GM21619 (cell line): ENCODE measurements around the gene GATAD1.
"Not testable (repeated sequence)": the region's sequence is repeated elsewhere in the genome, so short reads cannot be mapped to it uniquely, and the experiment has no call there.

Source experiments
- ATAC-seq: cut with Tn5 transposase; IDR thresholded peaks from one replicate; pipeline ENCODE4 v1.9.1; 2021; ENCODE audit not compliant: unreplicated experiment

GATAD1 gene

DNA sequence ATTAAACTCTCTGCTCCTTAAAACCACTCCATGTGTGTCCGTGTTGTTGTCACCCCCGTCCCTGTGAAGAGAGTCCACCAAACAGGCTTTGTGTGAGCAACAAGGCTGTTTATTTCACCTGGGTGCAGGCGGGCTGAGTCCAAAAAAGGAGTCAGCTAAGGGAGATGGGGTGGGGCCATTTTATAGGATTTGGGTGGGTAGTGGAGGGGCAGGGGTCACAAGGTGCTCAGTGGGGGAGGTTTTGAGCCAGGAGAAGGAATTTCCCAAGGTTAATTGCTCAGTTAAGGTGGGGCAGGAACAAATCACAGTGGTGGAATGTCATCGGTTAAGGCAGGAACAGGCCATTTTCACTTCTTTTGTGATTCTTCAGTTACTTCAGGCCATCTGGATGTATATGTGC lies 31.9 kb downstream of the GATAD1 start:
- ATAC-seq: not testable (repeated sequence)

DNA sequence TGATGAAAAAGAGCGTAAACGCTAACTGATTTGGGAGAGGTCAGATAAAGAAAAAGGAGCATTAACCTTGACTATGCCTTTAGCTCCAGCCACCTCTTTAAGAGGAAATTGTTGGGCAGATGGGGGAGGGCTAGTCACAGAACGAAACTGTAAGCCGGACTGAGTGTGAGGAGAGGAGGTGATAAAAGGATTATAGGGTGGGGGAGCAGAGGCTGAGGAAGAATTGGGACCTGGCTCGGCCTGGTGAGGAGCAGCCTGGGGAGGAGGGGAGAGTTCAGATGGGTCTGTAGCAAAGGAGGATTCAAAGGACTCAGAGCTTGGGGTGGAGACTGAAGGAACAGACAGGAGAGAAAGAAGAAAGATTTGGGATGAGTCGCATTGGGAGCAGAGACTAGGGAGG lies 36.3 kb downstream of the GATAD1 start:
- ATAC-seq: not testable (repeated sequence)

DNA sequence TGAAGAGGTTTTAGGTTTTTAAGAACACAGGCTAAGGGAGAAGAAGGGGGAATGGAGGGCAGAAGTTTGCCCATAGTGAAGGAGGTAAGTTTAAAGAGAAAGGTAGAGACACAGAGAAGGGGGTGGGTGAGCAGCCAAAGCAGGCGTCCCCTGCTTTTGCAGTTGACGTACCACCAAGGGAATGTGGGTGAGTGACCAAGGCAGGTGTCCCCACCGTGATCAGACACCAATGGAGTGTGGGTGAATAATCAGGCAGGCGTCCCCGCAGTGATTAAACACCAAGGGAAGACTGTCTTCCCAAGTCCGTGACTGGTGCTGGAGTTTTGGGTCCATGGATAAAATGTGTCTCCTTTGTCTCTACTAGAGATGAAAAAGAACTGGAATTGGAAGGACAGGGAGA lies 36.9 kb downstream of the GATAD1 start:
- ATAC-seq: not testable (repeated sequence)

DNA sequence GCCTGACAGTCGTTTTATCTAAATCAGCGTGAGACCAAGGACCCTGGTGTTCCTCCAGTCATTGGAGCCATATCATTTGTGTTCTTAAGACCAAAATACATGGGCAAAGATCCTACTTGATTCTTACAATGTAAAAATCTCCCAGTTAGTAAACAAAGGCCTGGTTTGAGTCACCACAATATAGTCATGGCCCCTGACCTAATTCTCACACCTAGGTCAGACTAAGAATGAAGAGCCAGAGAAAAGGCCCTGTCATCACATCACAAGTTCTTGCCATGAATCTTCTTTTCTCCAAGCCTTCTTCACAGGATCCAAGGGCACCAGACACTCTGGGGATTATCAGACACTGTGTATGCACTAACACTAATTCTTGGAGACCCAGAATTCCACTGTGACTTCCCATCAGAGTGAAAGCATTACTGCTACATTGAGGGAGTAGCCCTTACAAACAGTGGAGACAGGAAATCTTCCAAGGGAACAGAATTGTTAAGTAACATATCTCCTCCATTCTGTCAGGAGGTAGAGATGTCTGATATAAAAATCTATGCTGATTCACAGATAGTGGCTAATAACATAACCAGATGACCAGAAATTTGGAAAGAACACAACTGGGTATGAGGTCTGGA lies 38.1 kb downstream of the GATAD1 start:
- ATAC-seq: no peak

DNA sequence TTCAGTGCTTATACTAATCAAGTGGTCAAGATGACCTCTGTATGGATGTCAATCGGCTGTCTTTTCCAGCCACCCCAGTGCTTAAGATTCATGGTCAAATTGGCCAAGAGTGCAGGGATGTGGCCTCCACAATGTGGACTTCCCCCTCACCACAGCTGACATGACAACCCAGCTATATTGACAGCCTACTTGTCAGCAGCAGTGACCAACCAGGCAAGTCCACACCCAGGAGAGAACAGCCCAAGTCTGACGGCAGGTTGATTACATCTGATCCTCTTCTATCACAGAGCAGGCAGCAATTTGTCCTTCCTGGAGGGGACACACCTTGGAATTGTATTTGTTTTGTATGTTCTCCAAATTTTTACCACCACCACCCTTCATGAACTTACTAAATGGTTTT lies 38.7 kb downstream of the GATAD1 start:
- no peak for ATAC-seq

DNA sequence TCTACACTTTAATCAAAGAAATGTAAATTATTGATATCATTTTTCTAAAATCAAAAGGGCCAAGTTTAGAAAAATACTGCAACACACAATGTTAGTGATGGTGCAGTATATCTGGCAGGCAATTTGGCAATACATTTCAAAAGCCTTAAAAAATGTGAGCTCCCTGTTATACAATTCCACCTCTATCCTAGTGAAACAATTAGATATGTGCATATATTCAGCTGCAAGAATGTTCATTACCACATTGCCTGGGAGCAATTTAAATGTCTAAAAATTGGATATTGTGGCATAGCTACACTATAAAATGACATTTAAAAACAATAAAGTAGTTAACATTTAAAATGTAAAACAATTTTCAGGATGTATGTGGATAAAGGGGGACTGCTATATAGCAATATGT lies 40.5 kb downstream of the GATAD1 start:
- ATAC-seq: no peak

DNA sequence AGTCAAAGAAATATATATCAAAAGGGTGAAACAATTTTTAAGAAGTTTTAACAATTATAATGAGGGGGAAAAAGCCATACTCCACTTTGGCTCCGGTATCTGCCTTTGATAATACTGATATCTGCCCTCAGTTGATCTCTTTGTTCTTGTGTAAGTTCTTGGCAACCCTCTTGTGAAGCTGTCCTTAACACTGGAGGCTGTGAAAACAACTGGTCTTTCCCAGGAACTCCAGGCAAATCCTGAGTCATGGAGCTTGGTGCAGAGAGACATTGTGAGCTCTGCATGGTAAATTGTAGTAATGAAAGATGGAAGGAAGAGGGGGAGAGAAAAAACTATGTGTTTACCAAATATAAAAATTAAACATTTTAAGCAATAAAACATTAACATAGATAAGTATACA lies 42.4 kb downstream of the GATAD1 start:
- no peak for ATAC-seq

DNA sequence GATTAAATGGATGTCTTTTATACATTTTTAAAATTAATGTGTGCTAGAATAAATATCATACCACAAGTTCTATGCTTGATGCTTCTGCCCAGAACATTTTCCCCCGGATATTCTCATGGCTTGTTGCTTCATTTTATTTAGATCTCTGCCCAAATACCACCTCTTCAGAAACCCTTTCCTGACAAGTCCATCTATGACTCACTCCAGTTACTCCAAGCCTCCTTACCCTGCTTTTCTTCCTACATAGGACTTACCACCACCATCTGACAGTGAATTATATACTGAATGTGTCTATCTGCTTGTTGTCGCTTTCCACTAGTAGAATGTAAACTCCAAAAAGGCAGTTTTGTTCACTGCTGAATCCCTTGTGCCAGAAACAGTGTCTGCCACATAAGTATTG lies 49.6 kb downstream of the GATAD1 start:
- no peak for ATAC-seq

DNA sequence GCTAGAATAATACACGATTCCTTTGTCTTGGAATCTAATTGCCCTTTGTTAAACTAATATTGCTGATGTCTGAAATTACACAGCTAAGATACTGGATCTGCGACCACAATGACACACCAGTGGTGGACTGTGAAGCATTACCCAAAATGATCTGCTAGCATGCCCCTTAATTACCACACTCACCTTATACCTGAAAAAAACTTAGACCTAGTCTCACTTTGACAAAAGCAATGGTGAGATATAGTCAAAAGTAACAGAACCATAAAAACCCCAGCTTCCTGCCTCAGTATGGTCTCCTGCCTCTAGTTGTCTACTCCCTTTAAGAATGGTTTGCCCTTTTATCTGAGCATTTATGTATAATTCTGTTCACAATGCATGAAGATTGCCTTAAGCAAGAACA lies 51.3 kb downstream of the GATAD1 start:
- ATAC-seq: no peak

DNA sequence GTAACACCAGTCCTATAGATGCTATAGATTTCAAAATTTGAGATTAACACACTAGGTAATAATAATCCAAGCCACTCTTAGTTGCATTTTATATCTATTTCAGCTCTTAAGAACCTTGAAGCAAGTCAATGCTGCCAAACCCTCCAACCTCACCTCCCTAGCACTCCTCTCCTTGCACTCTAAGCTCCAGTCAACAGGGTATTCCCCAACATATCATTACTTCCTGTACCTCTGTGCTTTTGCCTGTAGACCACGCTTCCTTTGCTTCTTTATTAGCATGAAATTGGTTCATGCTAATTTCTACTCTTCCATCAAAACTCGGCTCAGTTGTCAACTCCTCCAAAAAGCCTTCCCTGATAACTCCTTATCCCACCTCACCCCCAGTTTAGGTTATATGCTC lies 56.5 kb downstream of the GATAD1 start:
- no peak for ATAC-seq

DNA sequence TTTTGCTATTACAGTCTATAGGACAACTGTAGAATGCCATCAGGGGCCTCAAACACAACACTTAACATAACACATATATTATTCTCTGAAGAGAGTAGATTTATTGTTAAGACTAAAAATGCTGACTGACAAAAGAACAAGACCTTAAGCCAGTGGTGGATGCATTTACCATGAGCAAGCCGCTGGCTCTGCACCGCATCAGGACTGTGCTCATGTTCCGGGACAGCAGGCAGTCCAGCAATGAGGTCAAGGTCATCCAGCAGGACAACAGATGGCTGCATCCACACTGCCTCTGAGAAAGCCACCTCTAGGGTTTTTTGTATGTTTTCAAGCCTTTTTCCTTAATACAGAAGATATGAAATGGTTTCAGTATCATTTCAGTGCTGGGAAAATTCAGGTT lies 57.3 kb downstream of the GATAD1 start:
- ATAC-seq: no peak

DNA sequence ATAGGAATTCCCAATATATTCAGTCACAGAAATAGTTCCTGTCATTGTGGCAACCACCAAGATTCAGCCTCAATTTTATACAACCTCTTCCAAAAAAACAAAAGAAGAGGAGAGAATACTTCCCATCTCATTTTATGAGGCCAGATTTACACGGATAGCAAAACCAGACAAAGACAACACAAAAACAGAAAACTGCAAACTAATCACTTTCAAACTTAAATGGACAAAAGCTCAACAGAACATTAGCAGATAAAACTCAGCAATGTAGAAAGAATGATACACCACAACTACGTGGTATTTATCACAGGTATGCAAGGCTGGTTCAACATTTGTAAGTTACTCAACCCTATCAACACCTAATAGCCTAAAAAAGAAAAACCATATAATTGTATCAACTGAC lies 59.1 kb downstream of the GATAD1 start:
- ATAC-seq: no peak

DNA sequence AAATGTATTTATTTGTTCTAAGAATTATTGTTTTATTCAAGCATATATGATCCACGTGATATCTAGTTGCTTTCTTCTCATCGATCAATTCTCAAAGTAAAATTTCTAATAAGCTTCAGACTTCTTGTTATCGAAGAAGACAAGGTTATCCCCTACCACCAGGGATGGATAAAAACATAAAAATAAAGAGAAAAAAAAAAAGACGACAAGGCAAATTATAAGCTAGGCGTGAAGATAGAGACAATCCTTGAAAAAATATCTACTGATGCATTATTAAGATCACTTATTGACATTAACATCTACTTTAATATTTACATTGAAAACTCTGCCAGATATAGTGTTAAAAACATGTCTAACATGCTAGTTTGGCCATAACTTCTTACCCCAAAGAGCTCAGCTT lies 61.7 kb downstream of the GATAD1 start:
- ATAC-seq: no peak
